Right lung (tissue), 10 donors: ENCODE data around the gene ARSG. TPM values are rescaled to one million over a fixed set of nuclear protein-coding genes. Genes with fewer than 3 reads are reported as not detected.
"Not testable (repeated sequence)": the region's sequence is repeated elsewhere in the genome, so short reads cannot be mapped to it uniquely, and the experiment has no call there.

ENCODE experiments used
- DNase-seq, 2 donors: peaks; one replicate each; pipeline ENCODE4 v3.0.0-alpha.2; 2013
- long read RNA-seq, 8 donors: transcript quantifications; one replicate each; lab custom pipeline, GENCODE V29; 2026
- polyA plus RNA-seq, 5 donors: library from polyadenylated mRNA; unstranded; fragments of 120-200 nt; gene quantifications; one replicate each; pipeline versions ENCODE4 v1.2.1 to v1.2.3, GENCODE V29; 2013; ENCODE audit warnings: inconsistent platforms in 1 of 5, low replicate concordance in 1 of 5; ENCODE audit not compliant: insufficient read length in 5 of 5, insufficient read depth in 1 of 5

ARSG gene
- 1 to 10 TPM; 2.4 to 6.4 (median 4.1) TPM for polyA plus RNA-seq
- long read RNA-seq, donor 1: 0 reads
- long read RNA-seq, donor 2: 0 reads
- long read RNA-seq, donor 3: 0 reads
- long read RNA-seq, donor 4, partial matches to known transcripts: 0 of 1 reads
- long read RNA-seq, donor 4, other reads (novel, unspliced or antisense): 0 of 1 reads
- long read RNA-seq, donor 5: 0 reads
- long read RNA-seq, donor 6: 0 reads
- long read RNA-seq, donor 7: 0 reads
- long read RNA-seq, donor 8: 0 reads

GRCh38 chr17:68290955-68291835, at the start of gene ARSG, which contains the start of gene SLC16A6:
Gene ARSG, plus strand, starts transcription at chr17:68291495. Its CDS starts 15,999 bp downstream, at chr17:68307494.
Gene SLC16A6, minus strand, starts transcription at chr17:68291127. Its CDS starts 12,807 bp downstream, at chr17:68278320.
- DNase-seq: peak; percentile 56

DNA sequence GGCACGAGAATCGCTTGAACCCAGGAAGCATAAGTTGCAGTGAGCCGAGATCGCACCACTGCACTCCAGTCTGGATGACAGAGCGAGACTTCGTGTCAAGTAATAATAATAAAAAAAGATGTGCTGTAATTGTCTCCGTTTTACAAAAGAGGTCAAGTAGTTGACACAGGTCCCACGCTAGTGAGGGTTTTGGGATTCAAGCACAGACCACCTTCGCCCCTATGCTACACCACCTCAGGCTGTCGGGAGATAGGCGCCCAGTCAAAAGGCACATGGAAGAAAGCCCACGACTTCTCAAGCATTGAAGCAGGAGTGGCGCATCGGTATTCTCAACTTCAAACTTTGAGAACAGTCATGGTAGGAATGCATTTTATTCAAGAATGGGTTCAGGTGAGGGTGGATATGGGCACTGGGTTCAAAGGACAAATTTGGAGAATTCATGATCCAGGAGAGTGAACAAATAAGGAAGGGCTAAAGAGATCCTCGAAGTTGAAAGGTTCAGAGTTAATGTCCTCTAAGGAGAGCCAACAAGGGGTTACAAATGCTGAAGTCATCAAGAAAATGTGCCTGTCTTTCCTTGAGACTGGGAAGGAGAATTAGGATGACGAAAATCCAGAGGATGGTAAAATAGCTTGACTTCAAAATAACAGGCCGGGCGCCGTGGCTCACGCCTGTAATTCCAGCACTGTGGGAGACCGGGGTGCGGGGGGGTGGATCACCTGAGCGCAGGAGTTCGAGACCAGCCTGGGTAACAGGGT, 44.8 kb upstream of the ARSG start:
- no peak for DNase-seq

- DNase-seq: peak; percentile 98
These were observed 43.7 kb upstream of the ARSG start, which contains the start of gene AMZ2 for GRCh38 chr17:68247445-68248198. Gene AMZ2, plus strand, starts transcription at chr17:68248043. Its CDS starts 2,145 bp downstream, at chr17:68250188.

DNA sequence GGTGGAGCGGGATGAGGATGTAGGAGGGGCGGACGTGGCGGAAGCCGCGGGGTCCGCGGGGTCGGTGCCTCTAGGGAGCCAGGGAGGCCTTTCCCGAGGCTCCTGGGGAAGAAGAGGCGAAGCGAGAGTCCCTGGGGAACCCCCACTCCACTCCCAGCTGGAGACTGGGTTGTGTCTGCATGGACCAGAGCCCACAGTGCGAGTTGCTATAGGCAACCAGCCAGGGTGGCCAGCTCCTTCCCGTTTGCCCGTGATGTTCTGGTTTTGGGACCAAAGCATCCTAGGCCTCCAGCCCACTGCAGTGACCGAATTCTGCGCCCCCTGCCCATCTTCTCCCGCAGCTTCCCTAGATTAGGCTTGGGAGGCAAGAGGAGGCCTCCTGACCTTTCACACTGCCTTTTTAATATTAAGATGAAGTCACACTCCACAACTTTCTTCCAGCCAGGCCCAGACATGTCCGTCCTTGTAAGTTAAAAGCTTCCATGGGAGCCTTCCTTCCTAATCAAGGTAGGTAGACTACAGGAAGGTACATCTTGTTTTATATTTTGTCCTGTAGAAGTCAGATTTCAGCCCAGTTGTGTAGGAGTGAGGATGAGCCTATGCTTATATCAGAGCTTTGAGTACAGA, 43.0 kb upstream of the ARSG start:
- no peak for DNase-seq

- no peak for DNase-seq
These were observed 42.4 kb upstream of the ARSG start for GRCh38 chr17:68248891-68249290.

DNA sequence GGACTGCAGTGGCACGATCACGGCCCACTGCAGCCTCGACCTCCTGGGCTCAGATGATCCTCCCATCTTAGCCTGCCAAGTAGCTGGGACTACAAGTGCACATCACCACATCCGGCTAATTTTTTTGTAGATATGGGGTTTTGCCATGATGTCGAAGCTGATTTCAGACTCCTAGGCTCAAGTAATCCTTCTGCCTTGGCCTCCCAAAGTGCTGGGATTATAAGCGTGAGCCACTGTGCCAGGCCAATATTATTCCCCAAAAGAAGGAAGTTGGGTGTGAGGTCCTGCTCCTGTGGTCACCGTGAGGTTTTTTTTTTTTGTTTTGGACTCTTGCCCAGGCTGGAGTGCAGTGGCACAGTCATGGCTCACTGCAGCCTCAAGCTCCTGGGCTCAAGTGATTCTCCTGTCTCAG, 41.9 kb upstream of the ARSG start:
- DNase-seq: no peak

DNA sequence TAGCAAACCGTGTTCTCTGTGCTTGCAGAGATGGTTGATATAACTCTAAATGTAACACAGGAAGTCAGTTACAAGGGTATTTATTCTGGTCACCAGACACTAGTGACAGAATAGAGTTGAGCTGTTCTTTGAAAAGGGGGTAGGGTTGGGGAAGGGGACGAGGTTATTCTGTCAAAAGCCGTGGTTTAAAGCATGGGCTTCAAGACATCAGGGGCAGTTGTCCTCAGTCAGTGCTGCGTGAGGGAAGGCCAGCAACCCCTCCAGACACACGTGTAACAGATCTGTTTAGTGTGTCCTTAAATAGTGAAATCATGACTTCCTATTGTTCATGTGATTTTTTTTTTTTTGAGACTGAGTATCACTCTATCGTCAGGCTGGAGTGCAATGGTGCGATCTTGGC, 37.9 kb upstream of the ARSG start:
- DNase-seq: not testable (repeated sequence)

DNA sequence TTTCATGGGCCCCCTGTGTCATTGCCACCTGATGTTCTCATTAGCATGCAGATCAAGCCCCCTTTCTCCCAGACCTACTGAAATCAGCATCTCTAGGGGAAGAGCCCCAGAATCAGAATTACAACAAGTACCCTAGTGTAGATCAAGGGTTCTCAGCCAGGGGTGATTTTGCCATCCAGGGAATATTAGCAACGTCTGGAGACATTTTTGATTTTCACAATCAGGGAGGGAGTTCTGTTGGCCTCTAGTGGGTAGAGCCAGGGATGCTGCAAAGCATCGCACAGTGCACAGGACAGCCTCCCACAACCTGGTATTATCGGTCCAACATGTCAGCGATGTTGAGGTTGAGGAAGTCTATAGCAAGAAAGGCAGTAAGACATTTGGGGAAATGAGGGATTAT, 36.1 kb upstream of the ARSG start:
- DNase-seq: no peak

DNA sequence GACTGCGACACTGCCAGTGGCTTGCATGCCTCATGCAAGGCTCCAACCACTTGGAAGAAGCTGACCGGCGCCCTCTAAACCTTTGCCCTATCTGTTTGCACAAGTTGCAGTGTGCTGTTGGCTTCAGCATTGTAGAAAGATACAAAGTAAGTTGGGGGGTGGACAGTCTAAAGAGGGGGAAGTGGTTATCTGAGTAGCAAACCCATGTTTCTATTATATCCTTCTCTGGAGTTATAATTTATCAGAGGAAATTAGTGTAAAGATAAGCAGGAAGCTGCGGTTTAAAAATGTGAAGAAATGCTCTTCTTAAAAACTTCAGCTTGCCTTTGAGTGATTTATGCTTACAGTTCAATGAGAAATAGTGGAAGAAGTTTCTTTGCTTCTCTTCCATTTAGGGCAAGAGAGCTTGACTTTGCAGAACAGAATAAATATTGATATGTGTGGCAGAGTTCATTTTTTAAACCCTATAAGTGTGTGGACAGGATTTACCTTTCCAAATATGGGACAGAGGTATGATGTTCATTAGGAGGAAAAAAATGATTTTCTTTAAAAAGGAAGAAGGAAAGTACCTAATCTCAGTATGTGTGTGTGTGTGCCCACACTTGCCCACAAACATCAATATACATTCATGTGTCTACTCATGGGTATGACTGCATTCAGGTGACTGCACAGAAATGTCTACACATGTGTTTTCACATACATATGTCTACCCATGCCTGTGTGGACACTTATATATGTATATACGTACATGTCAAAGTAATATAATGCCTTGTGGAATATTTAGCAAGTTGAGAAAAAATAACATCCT, 35.4 kb upstream of the ARSG start:
- DNase-seq: no peak

GRCh38 chr17:68256701-68257100, 34.6 kb upstream of the ARSG start:
- not testable (repeated sequence) for DNase-seq

DNA sequence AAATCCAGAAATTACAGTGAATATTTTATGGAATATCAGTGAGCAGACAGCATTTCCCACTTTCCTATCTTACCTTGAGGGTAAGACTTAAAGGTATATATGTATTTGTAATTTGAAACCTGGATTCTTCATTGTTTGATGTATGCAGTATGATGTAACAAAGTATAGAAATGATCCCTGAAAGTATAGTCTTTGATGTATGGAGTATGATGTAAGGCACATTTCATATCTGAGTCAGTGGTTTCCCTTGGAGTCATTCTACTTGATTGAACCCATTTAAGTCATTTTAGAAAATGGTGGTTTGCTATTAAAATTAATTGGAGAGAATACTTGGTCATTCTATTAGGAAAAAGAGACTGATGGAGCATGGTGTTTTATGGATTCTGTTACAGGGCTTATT, 33.4 kb upstream of the ARSG start:
- no peak for DNase-seq

- peak; percentile 34 to 35 for DNase-seq
These were observed 32.2 kb upstream of the ARSG start for GRCh38 chr17:68258890-68259647.

DNA sequence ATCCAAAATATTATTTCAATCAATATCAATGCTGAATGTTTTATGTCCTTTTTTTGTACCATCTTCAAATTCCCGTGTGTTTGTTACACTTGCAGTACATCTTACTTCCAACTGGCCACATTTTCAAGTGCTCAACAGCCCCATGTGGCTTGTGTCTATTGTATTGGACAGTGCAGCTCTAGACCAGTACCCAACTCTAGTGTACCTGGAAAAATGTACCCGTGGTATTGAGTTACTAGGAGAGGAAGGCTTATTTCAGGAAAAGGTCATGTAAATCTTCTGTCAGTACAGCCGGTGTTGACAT, 31.7 kb upstream of the ARSG start:
- DNase-seq: not testable (repeated sequence)

DNA sequence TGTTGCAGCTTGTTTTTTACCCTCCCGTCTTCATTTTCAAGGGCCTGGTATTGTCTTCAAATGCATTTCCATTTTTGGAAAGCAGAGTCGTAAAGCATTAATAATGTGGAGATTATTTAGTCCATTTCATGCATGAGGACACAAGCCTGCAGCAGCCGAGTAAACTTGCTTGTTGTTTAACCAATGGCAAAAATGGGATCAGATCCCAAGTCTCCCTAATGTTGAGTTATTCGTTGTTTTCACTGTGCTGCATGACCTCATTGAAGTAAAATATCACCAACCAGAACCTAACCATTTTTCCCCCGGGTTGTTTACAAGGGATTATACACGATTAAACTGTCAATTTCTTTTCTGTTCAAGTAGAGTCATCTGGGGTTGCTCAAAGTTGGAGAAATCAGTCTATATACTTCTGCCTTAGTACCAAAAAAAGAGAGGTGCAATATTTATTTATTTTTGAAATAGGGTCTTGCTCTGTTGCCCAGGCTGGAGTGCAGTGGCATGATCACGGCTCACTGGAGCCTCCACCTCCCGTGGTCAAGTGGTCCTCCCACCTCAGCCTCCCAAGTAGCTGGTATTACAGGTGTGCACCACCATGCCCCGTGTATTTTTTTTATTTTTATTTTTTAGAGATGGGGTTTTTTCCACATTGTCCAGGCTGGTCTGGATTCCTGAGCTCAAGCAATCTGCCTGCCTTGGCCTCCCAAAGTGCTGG, 31.1 kb upstream of the ARSG start:
- no peak for DNase-seq

DNA sequence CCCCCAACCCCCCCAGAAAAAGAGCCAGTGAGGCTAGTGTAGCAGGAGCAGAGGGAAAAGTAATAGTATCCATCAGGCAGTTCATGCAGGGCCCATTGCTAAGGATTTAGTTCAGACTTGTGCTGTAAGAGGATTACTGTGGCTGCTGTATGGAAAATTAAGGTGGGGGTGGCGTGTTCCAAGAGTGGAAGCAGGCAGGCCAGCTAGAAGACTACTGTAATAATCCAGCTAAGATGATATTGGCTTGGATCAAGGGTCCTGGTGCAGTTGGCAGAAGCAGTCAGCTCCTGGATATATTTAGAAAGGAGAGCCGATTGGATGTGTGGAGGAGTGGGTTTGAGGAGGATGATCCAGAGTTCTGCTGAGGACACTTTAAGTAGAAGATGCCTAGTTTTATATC, 28.8 kb upstream of the ARSG start:
- not testable (repeated sequence) for DNase-seq

DNA sequence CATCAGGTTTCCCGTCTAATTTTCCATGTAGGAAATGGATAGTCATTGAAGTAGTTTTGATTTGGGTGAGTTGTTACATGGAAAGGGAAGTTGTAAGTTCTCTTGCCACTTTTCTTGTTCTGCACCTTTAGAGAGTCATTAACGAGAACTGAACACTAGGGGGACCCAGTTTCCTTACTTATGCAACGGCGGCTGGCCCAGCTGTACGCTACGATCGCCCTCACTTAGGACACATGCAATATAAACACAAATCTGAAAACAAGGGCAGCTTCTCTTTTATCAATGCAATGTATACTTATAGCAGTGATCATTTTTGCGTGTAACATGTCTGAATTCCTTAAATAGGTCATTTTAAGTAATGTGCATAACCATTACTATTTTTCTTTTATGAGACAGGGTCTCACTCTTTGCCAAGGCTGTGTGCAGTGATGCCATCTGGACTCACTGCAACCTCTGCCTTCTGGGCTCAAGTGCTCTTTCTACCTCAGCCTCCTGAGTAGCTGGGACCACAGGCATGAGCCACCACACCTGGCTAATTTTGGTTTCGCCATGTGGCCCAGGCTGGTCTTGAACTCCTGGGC, 28.1 kb upstream of the ARSG start:
- peak in 1 of 2 donors; percentile 34 for DNase-seq

DNA sequence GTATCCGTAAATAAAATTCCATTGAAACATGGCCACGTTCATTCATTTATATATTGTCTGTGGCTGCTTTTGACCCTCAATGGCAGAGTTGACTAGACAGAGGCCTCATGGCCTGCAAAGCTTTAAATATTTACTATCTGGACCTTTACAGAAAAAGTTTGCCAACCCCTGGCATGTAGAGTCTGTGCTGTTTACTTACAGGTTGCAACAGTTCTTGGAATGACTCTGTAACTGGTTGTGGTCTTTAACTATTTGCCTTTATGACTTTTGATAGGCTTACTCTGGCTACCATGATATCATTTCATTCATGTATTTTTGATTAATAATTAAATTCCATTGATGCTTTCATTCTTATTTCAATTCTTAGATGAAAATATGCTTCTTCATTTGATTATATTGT, 25.5 kb upstream of the ARSG start:
- DNase-seq: not testable (repeated sequence)

- no peak for DNase-seq
These were observed 17.6 kb upstream of the ARSG start for GRCh38 chr17:68273722-68274121.
